ENCODE measurements around the gene PTPRU.

DNA sequence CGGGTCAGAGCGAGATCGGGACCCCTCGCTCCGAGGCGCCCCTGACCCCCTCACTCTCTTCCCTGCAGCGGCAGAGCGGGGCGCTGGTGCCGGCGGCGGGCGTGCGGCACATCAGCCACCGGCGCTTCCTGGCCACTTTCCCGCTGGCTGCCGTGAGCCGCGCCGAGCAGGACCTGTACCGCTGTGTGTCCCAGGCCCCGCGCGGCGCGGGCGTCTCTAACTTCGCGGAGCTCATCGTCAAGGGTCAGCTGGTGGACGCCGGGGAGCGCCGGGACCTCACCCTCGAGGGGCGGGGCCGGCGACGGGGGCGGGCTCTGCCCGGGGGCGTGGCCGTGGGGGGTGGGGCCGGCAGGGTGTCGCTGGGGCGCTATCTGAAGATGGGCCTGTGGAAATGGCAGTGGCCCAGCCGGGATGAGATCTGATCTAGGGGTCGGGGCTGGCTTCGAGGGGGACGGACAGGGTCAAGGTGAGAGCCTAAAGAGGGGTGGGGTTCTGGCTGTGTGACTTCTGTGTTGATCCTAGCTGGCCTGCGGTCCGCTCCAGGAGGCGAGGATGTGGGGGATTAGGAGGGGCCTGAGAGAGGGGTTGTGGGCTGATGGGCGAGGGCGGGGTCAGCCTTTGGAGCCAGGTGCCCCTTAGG is 23.6 kb downstream of the PTPRU start:
- TF ChIP-seq, protein P1, sequence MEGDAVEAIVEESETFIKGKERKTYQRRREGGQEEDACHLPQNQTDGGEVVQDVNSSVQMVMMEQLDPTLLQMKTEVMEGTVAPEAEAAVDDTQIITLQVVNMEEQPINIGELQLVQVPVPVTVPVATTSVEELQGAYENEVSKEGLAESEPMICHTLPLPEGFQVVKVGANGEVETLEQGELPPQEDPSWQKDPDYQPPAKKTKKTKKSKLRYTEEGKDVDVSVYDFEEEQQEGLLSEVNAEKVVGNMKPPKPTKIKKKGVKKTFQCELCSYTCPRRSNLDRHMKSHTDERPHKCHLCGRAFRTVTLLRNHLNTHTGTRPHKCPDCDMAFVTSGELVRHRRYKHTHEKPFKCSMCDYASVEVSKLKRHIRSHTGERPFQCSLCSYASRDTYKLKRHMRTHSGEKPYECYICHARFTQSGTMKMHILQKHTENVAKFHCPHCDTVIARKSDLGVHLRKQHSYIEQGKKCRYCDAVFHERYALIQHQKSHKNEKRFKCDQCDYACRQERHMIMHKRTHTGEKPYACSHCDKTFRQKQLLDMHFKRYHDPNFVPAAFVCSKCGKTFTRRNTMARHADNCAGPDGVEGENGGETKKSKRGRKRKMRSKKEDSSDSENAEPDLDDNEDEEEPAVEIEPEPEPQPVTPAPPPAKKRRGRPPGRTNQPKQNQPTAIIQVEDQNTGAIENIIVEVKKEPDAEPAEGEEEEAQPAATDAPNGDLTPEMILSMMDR (IDR thresholded peaks at IDR 0.05) = no peak
- TF ChIP-seq POLR2AphosphoS5 (IDR thresholded peaks at IDR 0.05; ENCODE audit: low read depth, low read length) = no peak
